ENCODE data around the gene DAGLA. TPM values are rescaled to one million over a fixed set of nuclear protein-coding genes. Genes with fewer than 3 reads are reported as not detected.

DAGLA gene
- total and polyA plus RNA-seq, 8 donors, result under 0.01 to 27.2 (median 1.0) TPM

DNA sequence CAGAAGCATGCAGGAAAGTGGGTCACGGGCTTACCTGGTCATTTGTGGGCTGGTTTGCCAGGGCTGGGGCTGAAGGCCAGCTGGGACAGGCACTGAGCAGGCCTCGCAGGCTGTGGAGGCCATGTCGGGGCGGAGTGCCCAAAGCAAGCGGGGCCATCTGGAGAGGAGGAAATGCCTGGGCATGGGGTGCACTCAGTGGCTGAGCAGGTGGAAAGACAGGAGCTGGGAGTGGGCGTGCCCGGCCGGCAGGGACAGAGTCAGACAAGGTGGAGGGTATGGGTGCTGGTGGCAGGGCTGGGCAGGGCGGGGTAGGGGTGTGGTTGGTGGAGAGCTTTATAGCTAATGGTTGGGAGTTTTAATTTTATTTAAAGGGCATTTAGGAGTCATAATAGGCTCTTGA is 27.4 kb downstream of the DAGLA start:
- Histone ChIP-seq H3K27me3 (no peaks in the 10 kb centered on the region), H3K9me3 (no peaks in the 10 kb centered on the region), H3K27ac (no peak overlapping the region), H3K36me3 (no peaks in the 10 kb centered on the region), H3K4me1 (peaks cover 0 to 8% (median 2%) of the 10 kb centered on the region in 4 donors), H3K4me3 (no peak overlapping the region)
- intact Hi-C loops (cut with DNase I; ENCODE audit: low total_unique reads), result no loop called here
- TF ChIP-seq EP300 (IDR thresholded peaks at IDR 0.05) (no peak), POLR2AphosphoS5 (IDR thresholded peaks at IDR 0.05) (no peak)
- TF ChIP-seq, protein P1, sequence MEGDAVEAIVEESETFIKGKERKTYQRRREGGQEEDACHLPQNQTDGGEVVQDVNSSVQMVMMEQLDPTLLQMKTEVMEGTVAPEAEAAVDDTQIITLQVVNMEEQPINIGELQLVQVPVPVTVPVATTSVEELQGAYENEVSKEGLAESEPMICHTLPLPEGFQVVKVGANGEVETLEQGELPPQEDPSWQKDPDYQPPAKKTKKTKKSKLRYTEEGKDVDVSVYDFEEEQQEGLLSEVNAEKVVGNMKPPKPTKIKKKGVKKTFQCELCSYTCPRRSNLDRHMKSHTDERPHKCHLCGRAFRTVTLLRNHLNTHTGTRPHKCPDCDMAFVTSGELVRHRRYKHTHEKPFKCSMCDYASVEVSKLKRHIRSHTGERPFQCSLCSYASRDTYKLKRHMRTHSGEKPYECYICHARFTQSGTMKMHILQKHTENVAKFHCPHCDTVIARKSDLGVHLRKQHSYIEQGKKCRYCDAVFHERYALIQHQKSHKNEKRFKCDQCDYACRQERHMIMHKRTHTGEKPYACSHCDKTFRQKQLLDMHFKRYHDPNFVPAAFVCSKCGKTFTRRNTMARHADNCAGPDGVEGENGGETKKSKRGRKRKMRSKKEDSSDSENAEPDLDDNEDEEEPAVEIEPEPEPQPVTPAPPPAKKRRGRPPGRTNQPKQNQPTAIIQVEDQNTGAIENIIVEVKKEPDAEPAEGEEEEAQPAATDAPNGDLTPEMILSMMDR (IDR thresholded peaks at IDR 0.05), result no peak
- WGBS, 5 donors, result 65 to 85% (median 79%) methylated on average over 9 of the region's 9 CpGs
- peak; percentile 43 to 76 for DNase-seq

DNA sequence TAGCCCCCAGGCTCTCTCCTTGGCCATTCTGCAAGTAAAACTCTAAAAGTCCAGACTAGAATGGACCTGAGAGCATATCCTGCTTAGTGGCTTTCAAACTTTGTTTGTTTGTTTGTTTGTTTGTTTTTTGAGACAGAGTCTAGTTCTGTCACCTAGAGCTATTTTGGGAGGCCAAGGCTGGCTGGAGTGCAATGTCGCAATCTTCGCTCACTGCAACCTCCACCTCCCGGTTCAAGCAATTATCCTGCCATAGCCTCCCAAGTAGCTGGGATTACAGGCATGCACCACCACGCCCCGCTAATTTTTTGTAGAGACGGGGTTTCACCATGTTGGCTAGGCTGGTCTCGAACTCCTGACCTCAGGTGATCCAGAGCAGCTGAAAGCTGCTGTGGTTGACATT is 28.9 kb downstream of the DAGLA start:
- H3K27me3 ChIP-seq, result no peaks in the 10 kb centered on the region
- H3K4me3 ChIP-seq, result no peak overlapping the region
- DNase-seq, result no peak
- no peaks in the 10 kb centered on the region for H3K36me3 ChIP-seq
- H3K27ac ChIP-seq, result no peak overlapping the region
- TF ChIP-seq, protein P1 (IDR thresholded peaks at IDR 0.05), result no peak
- TF ChIP-seq EP300 (IDR thresholded peaks at IDR 0.05), result no peak
- no peak for TF ChIP-seq POLR2A (IDR thresholded peaks at IDR 0.05)
- TF ChIP-seq POLR2AphosphoS5 (IDR thresholded peaks at IDR 0.05), result no peak
- intact Hi-C loops (cut with DNase I; ENCODE audit: low total_unique reads), result no loop called here
- H3K9me3 ChIP-seq, result no peaks in the 10 kb centered on the region
- H3K4me1 ChIP-seq, result no peaks in the 10 kb centered on the region
- 95 to 98% (median 96%) methylated on average over 7 of the region's 7 CpGs for WGBS, 5 donors

DNA sequence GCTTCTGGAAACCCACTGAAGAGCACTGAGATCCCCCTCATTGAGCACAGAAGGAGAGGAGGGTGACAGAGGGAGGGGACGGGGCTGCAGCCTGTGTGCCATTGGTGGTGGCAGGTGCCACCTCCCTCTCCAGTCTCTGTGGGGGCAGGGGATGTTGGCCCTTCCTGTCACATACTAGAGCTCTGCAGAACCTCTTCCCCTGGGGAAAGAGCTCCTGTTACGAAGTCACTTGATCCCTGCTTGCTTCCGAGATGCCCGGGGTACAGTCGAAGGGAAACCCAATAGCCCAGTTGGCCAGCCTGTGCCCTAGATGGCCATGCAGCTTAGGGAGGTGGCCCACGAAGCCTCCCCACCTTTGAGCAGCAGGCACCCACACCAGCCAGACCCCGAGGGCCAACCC is 29.4 kb downstream of the DAGLA start:
- H3K27ac ChIP-seq, result no peak overlapping the region

DNA sequence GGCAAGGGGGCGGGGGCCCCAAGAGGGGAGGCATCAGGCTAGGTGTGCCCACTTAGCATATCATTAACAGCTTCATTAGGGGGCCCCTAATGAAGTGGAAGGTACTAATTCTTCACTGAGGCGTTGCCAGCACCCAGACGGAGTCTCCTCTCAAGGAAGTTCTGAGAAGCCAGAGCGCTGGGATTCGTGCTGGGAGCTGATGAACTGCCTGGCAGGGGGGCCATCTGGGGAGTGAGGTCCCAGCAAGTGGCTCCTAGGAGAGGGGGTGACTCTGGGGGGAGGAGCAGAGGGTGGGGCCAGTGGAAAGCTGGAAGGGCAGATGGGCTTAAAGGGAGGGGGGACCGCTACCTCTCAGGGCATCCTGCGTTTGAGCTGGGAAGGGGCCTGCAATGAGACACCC is 29.8 kb downstream of the DAGLA start:
- DNase-seq, result no peak
- H3K9me3 ChIP-seq, result no peaks in the 10 kb centered on the region
- 78 to 91% (median 86%) methylated on average over 7 of the region's 7 CpGs for WGBS, 5 donors
- H3K36me3 ChIP-seq, result no peaks in the 10 kb centered on the region
- TF ChIP-seq POLR2AphosphoS5 (IDR thresholded peaks at IDR 0.05) (no peak), POLR2A (IDR thresholded peaks at IDR 0.05) (no peak), EP300 (IDR thresholded peaks at IDR 0.05) (no peak)
- TF ChIP-seq, protein P1 (IDR thresholded peaks at IDR 0.05), result no peak
- intact Hi-C loops (cut with DNase I; ENCODE audit: low total_unique reads), result no loop called here
- H3K4me1 ChIP-seq, result no peaks in the 10 kb centered on the region
- H3K4me3 ChIP-seq, result no peak overlapping the region
- no peak overlapping the region for H3K27ac ChIP-seq
- H3K27me3 ChIP-seq, result no peaks in the 10 kb centered on the region

More for the DNA sequence above, 29.4 kb downstream of the DAGLA start:
- no peak for TF ChIP-seq POLR2AphosphoS5 (IDR thresholded peaks at IDR 0.05)
- TF ChIP-seq, protein P1 (IDR thresholded peaks at IDR 0.05), result no peak
- no peak for TF ChIP-seq EP300 (IDR thresholded peaks at IDR 0.05)
- no peak for TF ChIP-seq POLR2A (IDR thresholded peaks at IDR 0.05)
- intact Hi-C loops (cut with DNase I; ENCODE audit: low total_unique reads), result no loop called here
- no peak overlapping the region for H3K4me3 ChIP-seq
- no peaks in the 10 kb centered on the region for H3K4me1 ChIP-seq
- DNase-seq, result no peak
- H3K27me3 ChIP-seq, result no peaks in the 10 kb centered on the region
- no peaks in the 10 kb centered on the region for H3K9me3 ChIP-seq
- WGBS, 5 donors, result 73 to 85% (median 80%) methylated on average over 7 of the region's 7 CpGs
- H3K36me3 ChIP-seq, result no peaks in the 10 kb centered on the region
